ENCODE data around the gene ZNF554. TPM values are rescaled to one million over a fixed set of nuclear protein-coding genes. Genes with fewer than 3 reads are reported as not detected.

The ZNF554 gene
- total and polyA plus RNA-seq, 4 donors, result 0.94 to 3.3 (median 2.1) TPM

DNA sequence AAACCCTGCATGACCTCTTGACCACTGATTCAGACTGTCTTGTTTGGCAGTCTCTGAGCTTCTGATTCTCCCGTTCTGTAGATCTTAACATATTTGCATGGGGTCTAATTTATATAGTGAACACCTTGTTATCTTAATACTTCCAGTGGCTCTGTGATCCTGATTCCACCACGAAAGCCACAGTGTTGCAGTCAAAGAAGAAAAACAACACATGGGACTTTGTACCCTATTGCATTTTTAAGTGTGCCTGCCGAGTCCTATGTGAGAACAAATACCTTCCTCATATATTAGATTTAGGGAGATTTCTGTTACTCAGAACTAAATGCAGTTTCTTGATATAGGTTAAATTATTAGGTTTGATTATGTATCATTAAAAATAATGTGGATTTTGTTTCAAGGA, 35.2 kb downstream of the ZNF554 start:
- Histone ChIP-seq H3K36me3 (ENCODE audit: control insufficient read depth in 4 of 4, insufficient read depth in 3 of 4, low read depth in 1 of 4, low read length in 3 of 4) (peaks cover 14 to 41% (median 40%) of the 10 kb centered on the region in 4 donors), H3K27ac (ENCODE audit: low read depth in 1 of 2, low read length in 2 of 2) (no peak overlapping the region), H3K4me3 (ENCODE audit: low read depth in 1 of 3, low read length in 3 of 3) (peak overlapping the region in 2 of 3 donors; percentile 51 to 66), H3K9me3 (ENCODE audit: control insufficient read depth in 4 of 4, low read length in 3 of 4) (peaks cover 45 to 75% (median 64%) of the 10 kb centered on the region in 4 donors), H3K27me3 (ENCODE audit: control insufficient read depth in 4 of 4, insufficient read depth in 4 of 4, low read length in 3 of 4) (no peaks in the 10 kb centered on the region), H3K9ac (ENCODE audit: low read depth in 1 of 2, low read length in 2 of 2) (no peak overlapping the region), H3K4me1 (ENCODE audit: control insufficient read depth in 4 of 4, insufficient read depth in 4 of 4, low read length in 3 of 4) (no peaks in the 10 kb centered on the region)
- DNase-seq (ENCODE audit: low spot score), result no peak
- 98% methylated on average over 3 of the region's 3 CpGs for WGBS
- TF ChIP-seq RAD21 (IDR thresholded peaks at IDR 0.05) (no peak), YY1 (IDR thresholded peaks at IDR 0.05) (no peak), FOXA1 (IDR thresholded peaks at IDR 0.05) (no peak)
- TF ChIP-seq, protein P1, sequence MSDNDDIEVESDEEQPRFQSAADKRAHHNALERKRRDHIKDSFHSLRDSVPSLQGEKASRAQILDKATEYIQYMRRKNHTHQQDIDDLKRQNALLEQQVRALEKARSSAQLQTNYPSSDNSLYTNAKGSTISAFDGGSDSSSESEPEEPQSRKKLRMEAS (IDR thresholded peaks at IDR 0.05), result no peak

DNA sequence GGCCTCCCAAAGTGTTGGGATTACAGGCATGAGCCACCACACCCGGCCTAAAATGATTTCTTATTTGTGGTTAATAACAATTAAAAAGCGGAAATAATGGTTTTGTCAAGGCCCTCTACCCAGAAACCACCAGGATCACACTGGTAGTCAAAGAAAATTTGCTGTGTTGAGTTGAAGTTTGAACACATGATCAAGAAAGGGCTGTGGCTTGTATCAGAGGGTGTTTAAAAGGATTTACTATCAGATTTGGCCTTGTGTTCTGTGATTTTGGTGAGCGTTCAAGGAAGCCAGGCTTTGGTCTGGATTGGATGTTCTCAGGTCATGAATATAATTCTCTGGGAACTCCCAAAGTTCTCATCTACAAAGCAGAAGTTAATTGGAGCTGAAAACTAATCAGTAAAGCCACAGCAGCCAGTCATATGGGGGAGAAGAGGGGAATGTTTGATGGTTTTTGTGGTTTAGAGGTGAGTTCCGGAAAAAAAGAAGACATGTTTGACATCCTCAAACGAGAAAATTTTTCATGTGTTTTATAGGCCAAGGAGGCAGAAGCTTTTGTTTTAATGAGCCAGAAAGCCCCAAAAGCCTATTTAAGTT, 36.9 kb downstream of the ZNF554 start:
- Histone ChIP-seq H3K9ac (ENCODE audit: low read depth in 1 of 2, low read length in 2 of 2) (no peak overlapping the region), H3K4me1 (ENCODE audit: control insufficient read depth in 4 of 4, insufficient read depth in 4 of 4, low read length in 3 of 4) (no peaks in the 10 kb centered on the region), H3K27ac (ENCODE audit: low read depth in 1 of 2, low read length in 2 of 2) (no peak overlapping the region), H3K36me3 (ENCODE audit: control insufficient read depth in 4 of 4, insufficient read depth in 3 of 4, low read depth in 1 of 4, low read length in 3 of 4) (peaks cover 8 to 31% (median 29%) of the 10 kb centered on the region in 4 donors), H3K4me3 (ENCODE audit: low read depth in 1 of 3, low read length in 3 of 3) (peak overlapping the region in 2 of 3 donors; percentile 20 to 61), H3K9me3 (ENCODE audit: control insufficient read depth in 4 of 4, low read length in 3 of 4) (peaks cover 43 to 69% (median 57%) of the 10 kb centered on the region in 4 donors), H3K27me3 (ENCODE audit: control insufficient read depth in 4 of 4, insufficient read depth in 4 of 4, low read length in 3 of 4) (no peaks in the 10 kb centered on the region)
- DNase-seq (ENCODE audit: low spot score), result no peak
- TF ChIP-seq ATF3 (IDR thresholded peaks at IDR 0.05) (no peak), YY1 (IDR thresholded peaks at IDR 0.05) (no peak), JUND (IDR thresholded peaks at IDR 0.05) (no peak), GABPA (IDR thresholded peaks at IDR 0.05 in 1 of 2, conservative IDR thresholded peaks at IDR 0.05 in 1 of 2) (no peak), RXRA (IDR thresholded peaks at IDR 0.05) (no peak), FOXA2 (IDR thresholded peaks at IDR 0.05) (no peak)
- TF ChIP-seq, protein P1 (IDR thresholded peaks at IDR 0.05), result no peak
- TF ChIP-seq, protein P2, sequence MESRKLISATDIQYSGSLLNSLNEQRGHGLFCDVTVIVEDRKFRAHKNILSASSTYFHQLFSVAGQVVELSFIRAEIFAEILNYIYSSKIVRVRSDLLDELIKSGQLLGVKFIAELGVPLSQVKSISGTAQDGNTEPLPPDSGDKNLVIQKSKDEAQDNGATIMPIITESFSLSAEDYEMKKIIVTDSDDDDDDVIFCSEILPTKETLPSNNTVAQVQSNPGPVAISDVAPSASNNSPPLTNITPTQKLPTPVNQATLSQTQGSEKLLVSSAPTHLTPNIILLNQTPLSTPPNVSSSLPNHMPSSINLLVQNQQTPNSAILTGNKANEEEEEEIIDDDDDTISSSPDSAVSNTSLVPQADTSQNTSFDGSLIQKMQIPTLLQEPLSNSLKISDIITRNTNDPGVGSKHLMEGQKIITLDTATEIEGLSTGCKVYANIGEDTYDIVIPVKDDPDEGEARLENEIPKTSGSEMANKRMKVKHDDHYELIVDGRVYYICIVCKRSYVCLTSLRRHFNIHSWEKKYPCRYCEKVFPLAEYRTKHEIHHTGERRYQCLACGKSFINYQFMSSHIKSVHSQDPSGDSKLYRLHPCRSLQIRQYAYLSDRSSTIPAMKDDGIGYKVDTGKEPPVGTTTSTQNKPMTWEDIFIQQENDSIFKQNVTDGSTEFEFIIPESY (IDR thresholded peaks at IDR 0.05), result no peak
- WGBS, result 94% methylated on average over 5 of the region's 5 CpGs

DNA sequence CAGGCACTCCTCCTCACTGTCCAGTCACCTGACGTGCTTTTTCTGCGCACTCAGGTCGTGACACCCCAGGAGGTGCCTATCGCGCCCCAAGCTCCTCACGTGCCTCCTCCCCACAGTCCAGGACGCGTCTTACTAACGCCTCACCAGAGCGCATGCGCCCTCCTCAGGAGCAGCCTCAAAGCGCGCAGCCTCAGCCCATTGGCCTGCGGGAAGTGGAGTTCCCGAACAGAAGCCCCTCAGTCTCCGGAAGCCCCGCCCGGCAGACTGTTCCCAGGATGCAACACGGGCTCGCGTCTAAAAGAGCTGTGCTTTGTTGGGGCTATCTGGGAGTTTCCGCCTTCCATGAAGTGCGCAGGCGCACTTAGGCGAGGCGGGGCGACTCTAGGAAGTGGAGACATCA, 39.2 kb downstream of the ZNF554 start:
- H3K9me3 ChIP-seq (ENCODE audit: control insufficient read depth in 4 of 4, low read length in 3 of 4), result peaks cover 27 to 45% (median 40%) of the 10 kb centered on the region in 4 donors
- H3K4me1 ChIP-seq (ENCODE audit: control insufficient read depth in 4 of 4, insufficient read depth in 4 of 4, low read length in 3 of 4), result no peaks in the 10 kb centered on the region
- H3K4me3 ChIP-seq (ENCODE audit: low read depth in 1 of 3, low read length in 3 of 3), result peak overlapping the region in 2 of 3 donors; percentile 35 to 38
- WGBS, result 65% methylated on average over 27 of the region's 27 CpGs
- TF ChIP-seq HNF4A (conservative IDR thresholded peaks at IDR 0.05) (no peak), YY1 (IDR thresholded peaks at IDR 0.05) (no peak), TAF1 (conservative IDR thresholded peaks at IDR 0.05) (no peak), FOXA1 (IDR thresholded peaks at IDR 0.05) (no peak)
- H3K36me3 ChIP-seq (ENCODE audit: control insufficient read depth in 4 of 4, insufficient read depth in 3 of 4, low read depth in 1 of 4, low read length in 3 of 4), result peaks cover 0 to 9% (median 7%) of the 10 kb centered on the region in 4 donors
- H3K27ac ChIP-seq (ENCODE audit: low read depth in 1 of 2, low read length in 2 of 2), result no peak overlapping the region
- H3K9ac ChIP-seq (ENCODE audit: low read depth in 1 of 2, low read length in 2 of 2), result no peak overlapping the region
- no peaks in the 10 kb centered on the region for H3K27me3 ChIP-seq (ENCODE audit: control insufficient read depth in 4 of 4, insufficient read depth in 4 of 4, low read length in 3 of 4)
- no peak for DNase-seq (ENCODE audit: low spot score)
